CD4-positive, alpha-beta T cell treated with Interleukin-6 for 4 hours (primary cell): ENCODE results near the gene PIK3R4.
A peak's percentile ranks its signal among the peaks of the same experiment; 100 is the strongest.

ENCODE experiments used
- DNase-seq: peaks from one replicate; pipeline ENCODE4 v3.0.0-alpha.2; 2020; ENCODE audit warnings: mixed read lengths

The PIK3R4 gene

GRCh38 chr3:130746246-130747039 is at the start of gene PIK3R4:
PIK3R4 (minus strand) TSS chr3:130746829; CDS start chr3:130745218, 1,611 bp downstream.
- DNase-seq = peak; percentile 96

- DNase-seq = no peak
Measured at GRCh38 chr3:130795396-130795795, 48.8 kb upstream of the PIK3R4 start.

GRCh38 chr3:130792246-130792645 is 45.6 kb upstream of the PIK3R4 start:
- DNase-seq = no peak

GRCh38 chr3:130789782-130790322 is 43.2 kb upstream of the PIK3R4 start:
- DNase-seq = no peak

GRCh38 chr3:130787422-130788068 is 40.9 kb upstream of the PIK3R4 start:
- no peak for DNase-seq

GRCh38 chr3:130786306-130786705 is 39.7 kb upstream of the PIK3R4 start:
- DNase-seq = no peak

- DNase-seq = no peak
Measured at GRCh38 chr3:130783629-130784028, 37.0 kb upstream of the PIK3R4 start.

GRCh38 chr3:130779486-130779885 is 32.9 kb upstream of the PIK3R4 start:
- DNase-seq = no peak

GRCh38 chr3:130779031-130779430 is 32.4 kb upstream of the PIK3R4 start:
- DNase-seq = no peak

GRCh38 chr3:130773366-130773765 is 26.7 kb upstream of the PIK3R4 start:
- no peak for DNase-seq

GRCh38 chr3:130772129-130772528 is 25.5 kb upstream of the PIK3R4 start:
- no peak for DNase-seq

- DNase-seq = no peak
Measured at GRCh38 chr3:130770644-130771043, 24.0 kb upstream of the PIK3R4 start.

GRCh38 chr3:130761730-130762311 is 15.2 kb upstream of the PIK3R4 start:
- no peak for DNase-seq

GRCh38 chr3:130760922-130761321 is 14.3 kb upstream of the PIK3R4 start:
- no peak for DNase-seq

- DNase-seq = peak; percentile 57
Measured at GRCh38 chr3:130759692-130760338, 13.2 kb upstream of the PIK3R4 start.

GRCh38 chr3:130758624-130759369 is 12.2 kb upstream of the PIK3R4 start:
- DNase-seq = no peak

- DNase-seq = no peak
Measured at GRCh38 chr3:130757611-130758150, 11.1 kb upstream of the PIK3R4 start.

GRCh38 chr3:130755666-130756065 is 9.0 kb upstream of the PIK3R4 start:
- DNase-seq = no peak

- no peak for DNase-seq
Measured at GRCh38 chr3:130748981-130749380, 2.4 kb upstream of the PIK3R4 start.

- DNase-seq = no peak
Measured at GRCh38 chr3:130748467-130748861, 1.8 kb upstream of the PIK3R4 start.

GRCh38 chr3:130743354-130743753 is 3.3 kb downstream of the PIK3R4 start:
- no peak for DNase-seq

GRCh38 chr3:130741946-130742610 is 4.6 kb downstream of the PIK3R4 start:
- DNase-seq = no peak
